Measurements from ENCODE around the gene CFAP43.
"Not testable (repeated sequence)": the region's sequence is repeated elsewhere in the genome, so short reads cannot be mapped to it uniquely, and the experiment has no call there.

The CFAP43 gene

DNA sequence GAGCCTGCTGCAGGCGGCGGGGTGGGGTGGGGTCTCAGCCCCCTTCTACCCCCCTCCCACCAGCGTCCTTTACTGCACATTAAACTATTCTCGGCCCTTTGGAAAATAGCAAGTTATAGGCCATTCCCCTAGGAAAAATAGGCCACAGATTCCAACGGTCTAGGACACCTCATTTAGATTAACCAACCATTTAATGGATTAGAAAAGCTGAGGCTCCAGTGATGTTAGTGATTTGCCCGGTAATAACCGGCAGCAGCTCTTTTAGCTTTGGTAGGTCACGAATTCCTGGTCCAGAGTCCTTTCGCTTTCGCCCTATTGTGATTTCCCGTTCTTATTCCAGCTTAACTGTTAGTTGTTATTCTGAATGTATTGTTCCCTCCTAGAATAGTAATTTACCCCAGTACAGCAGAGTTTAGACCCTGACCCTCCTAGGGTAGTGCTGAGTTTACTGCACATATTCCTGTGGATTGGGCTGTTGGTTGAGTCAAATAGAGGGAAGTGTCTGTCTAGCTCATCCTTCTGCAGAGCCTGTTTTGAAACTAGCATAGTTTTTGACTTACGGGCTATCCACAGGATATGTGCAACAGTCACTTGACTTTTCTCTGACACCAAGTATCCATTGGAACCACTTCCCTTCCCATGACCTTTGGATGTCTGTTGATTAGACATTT lies 23.3 kb upstream of the CFAP43 start:
- H3K4me1 ChIP-seq (ENCODE audit: control insufficient read depth, insufficient read depth, low read length, poor library complexity, severe bottlenecking) = peaks cover 42% of the 10 kb centered on the region
- H3K27ac ChIP-seq (ENCODE audit: low read depth, low read length, severe bottlenecking) = peak overlapping the region; percentile 48
- H3K4me3 ChIP-seq (ENCODE audit: extremely low read depth, insufficient read depth, low read length, poor library complexity, severe bottlenecking) = peak overlapping the region; percentile 86
- no peaks in the 10 kb centered on the region for H3K9me3 ChIP-seq (ENCODE audit: control insufficient read depth, low read length)
- H3K36me3 ChIP-seq (ENCODE audit: control insufficient read depth, insufficient read depth, low read length) = peaks cover 34% of the 10 kb centered on the region
- WGBS, 2 experiments (ENCODE audit: insufficient coverage in 2 of 2) = 0 to 7% methylated on average over 3 to 6 of the region's 12 CpGs

DNA sequence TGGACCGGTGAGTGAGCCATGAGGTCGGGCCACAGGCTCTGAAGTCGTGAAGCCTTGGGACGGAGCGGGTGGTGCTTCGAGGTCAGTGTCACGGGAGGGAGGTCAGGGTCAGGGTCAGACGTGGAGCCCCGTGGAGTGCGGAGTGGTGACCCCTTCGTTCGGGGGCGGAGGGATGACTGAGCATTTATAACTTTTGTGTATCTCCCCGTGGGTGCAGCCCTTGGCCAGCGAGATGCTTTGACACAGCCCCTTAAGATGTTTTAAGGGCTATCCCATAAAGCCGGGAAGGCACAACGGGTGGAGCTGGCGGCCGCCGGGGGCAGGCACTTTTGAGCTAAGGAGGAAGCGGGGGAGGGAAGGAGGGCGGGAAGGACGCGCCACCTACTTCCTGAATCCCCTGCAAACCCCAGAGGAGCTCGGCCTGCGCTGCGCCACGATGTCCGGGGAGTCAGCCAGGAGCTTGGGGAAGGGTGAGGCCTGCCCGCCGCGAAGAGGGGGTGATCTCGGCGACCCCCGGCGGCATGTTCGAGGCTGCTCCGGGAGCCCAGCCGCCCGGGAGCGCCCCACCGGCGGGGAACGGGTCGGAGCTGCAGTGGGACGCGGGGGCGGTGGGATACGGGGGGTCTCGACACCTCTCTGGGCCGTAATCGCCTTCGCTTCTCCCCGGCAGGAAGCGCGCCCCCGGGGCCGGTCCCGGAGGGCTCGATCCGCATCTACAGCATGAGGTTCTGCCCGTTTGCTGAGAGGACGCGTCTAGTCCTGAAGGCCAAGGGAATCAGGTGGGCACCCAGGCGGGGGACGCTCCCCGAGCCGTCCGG lies 22.5 kb upstream of the CFAP43 start, which contains the start of gene GSTO1:
Gene GSTO1, plus strand, starts transcription at position 400 of the 818 bp plus-strand sequence. Its CDS starts 37 bp downstream, at position 437.
- H3K36me3 ChIP-seq (ENCODE audit: control insufficient read depth, insufficient read depth, low read length) = peaks cover 32% of the 10 kb centered on the region
- H3K9me3 ChIP-seq (ENCODE audit: control insufficient read depth, low read length) = no peaks in the 10 kb centered on the region
- peaks cover 35% of the 10 kb centered on the region for H3K4me1 ChIP-seq (ENCODE audit: control insufficient read depth, insufficient read depth, low read length, poor library complexity, severe bottlenecking)
- H3K4me3 ChIP-seq (ENCODE audit: extremely low read depth, insufficient read depth, low read length, poor library complexity, severe bottlenecking) = peak within 1 kb of the TSS; percentile 86
- H3K27ac ChIP-seq (ENCODE audit: low read depth, low read length, severe bottlenecking) = peak within 1 kb of the TSS; percentile 48
- 1% methylated on average over 49 to 53 of the region's 69 CpGs for WGBS, 2 experiments (ENCODE audit: insufficient coverage in 2 of 2)

DNA sequence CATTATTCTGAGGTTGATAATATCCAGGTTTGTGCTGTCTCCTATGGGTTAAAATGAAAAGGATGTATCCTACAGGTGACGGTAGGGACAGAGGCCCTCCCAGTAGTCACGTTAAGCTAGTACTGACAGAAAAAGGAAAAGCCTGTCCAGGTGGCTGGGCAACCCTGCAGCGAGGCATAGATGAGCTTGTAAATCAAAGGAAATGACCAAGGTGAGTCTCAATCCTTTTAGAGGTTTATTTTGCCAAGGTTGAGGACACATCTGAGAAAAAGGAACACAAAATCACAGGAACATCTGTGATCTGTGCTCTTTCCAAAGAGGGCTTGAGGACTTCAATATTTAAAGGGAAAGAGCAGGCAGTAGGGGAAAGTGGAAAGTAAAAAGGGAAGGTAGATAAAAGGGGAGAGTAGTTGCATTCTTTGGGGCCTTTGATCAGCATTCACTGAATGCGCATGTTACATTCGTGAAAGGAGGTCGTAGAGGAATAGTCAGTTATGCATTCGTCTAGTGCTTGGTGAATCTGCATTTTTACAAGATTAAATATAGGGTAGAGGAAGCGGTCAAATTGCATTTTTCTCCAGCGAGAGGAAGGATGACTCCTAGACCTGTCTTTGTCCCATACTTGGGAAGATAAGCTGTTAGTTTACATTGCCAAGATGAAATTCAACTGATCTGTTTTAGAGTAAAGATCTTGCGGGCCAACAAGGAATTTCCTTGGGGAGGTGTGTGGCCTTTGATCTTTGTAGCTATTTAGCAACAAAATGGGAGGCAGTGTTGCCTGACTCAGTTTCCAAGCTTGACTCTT lies 21.6 kb upstream of the CFAP43 start:
- Histone ChIP-seq H3K4me1 (ENCODE audit: control insufficient read depth, insufficient read depth, low read length, poor library complexity, severe bottlenecking) (peaks cover 26% of the 10 kb centered on the region), H3K27ac (ENCODE audit: low read depth, low read length, severe bottlenecking) (peak overlapping the region; percentile 48), H3K9me3 (ENCODE audit: control insufficient read depth, low read length) (no peaks in the 10 kb centered on the region), H3K36me3 (ENCODE audit: control insufficient read depth, insufficient read depth, low read length) (peaks cover 23% of the 10 kb centered on the region), H3K4me3 (ENCODE audit: extremely low read depth, insufficient read depth, low read length, poor library complexity, severe bottlenecking) (peak overlapping the region; percentile 86)
- 13 to 23% methylated on average over 9 of the region's 10 CpGs for WGBS, 2 experiments (ENCODE audit: insufficient coverage in 2 of 2)

DNA sequence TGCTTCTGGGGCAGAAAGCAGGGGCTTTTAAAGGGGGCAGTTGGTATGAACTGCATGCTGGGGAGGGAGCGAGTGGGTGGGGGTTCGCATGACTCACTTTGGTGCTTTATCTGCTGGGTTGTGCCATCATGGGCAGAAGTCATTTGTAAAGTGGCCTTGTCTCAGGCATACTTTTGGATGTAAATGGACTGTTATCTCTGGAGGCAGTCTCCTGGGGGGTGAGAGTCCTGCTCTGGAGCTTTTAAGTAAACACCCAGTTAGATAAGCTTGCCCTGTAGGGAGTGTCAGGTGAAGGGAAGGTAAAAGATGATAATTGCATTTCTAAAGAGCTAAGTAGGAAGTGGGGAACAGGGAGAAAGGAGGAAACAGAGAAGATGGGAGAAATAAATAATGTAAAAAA lies 20.9 kb upstream of the CFAP43 start:
- 30% methylated on average over 2 of the region's 2 CpGs; no CpG with 5 or more reads in 1 of the 2 experiments for WGBS, 2 experiments (ENCODE audit: insufficient coverage in 2 of 2)
- no peaks in the 10 kb centered on the region for H3K9me3 ChIP-seq (ENCODE audit: control insufficient read depth, low read length)
- no peak overlapping the region for H3K27ac ChIP-seq (ENCODE audit: low read depth, low read length, severe bottlenecking)

DNA sequence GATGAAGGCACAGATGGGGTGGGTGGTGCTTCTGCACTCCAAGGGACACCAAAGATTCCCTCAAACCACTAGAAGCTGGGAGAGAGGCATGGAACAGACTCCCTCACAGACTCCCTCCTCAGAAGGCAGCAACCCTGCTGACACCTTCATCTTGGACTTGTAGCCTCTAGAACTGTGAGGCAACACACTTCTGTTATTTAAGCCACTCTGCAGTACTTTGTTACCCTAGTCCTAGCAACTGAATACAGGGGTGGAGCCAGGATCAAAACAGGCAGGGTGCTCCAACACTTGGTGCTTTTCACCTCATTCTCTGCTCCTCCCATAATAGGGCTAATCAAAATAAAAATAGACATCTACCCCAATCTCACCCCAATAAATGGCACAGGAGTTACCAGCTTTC lies 20.2 kb upstream of the CFAP43 start:
- Histone ChIP-seq H3K27ac (ENCODE audit: low read depth, low read length, severe bottlenecking) (no peak overlapping the region), H3K36me3 (ENCODE audit: control insufficient read depth, insufficient read depth, low read length) (peaks cover 10% of the 10 kb centered on the region), H3K4me3 (ENCODE audit: extremely low read depth, insufficient read depth, low read length, poor library complexity, severe bottlenecking) (no peak overlapping the region), H3K9me3 (ENCODE audit: control insufficient read depth, low read length) (no peaks in the 10 kb centered on the region), H3K4me1 (ENCODE audit: control insufficient read depth, insufficient read depth, low read length, poor library complexity, severe bottlenecking) (peaks cover 16% of the 10 kb centered on the region)

More for the DNA sequence above, 20.9 kb upstream of the CFAP43 start:
- H3K4me3 ChIP-seq (ENCODE audit: extremely low read depth, insufficient read depth, low read length, poor library complexity, severe bottlenecking) = no peak overlapping the region
- H3K4me1 ChIP-seq (ENCODE audit: control insufficient read depth, insufficient read depth, low read length, poor library complexity, severe bottlenecking) = peaks cover 19% of the 10 kb centered on the region
- H3K36me3 ChIP-seq (ENCODE audit: control insufficient read depth, insufficient read depth, low read length) = peaks cover 16% of the 10 kb centered on the region

DNA sequence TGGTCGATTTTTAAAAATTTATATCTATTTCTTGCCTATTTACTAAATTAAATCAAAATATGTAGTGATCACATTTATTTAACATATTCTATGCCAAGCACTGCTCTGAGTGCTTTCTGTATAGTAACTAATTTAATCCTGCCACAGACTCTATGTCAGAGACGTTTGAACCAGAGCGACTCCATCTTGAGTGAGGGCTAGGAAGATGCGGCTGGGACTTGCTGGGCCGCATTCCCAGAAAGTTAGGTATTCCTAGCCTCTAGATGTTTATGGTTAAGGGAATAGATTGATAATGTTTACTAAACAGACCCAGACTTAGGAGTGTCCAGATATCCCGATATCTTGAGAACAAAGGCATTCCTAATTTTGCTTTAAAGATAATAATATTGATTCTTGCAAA lies 19.3 kb upstream of the CFAP43 start:
- Histone ChIP-seq H3K4me3 (ENCODE audit: extremely low read depth, insufficient read depth, low read length, poor library complexity, severe bottlenecking) (no peak overlapping the region), H3K9me3 (ENCODE audit: control insufficient read depth, low read length) (peaks cover 4% of the 10 kb centered on the region), H3K36me3 (ENCODE audit: control insufficient read depth, insufficient read depth, low read length) (peaks cover under 1% of the 10 kb centered on the region), H3K27ac (ENCODE audit: low read depth, low read length, severe bottlenecking) (no peak overlapping the region), H3K4me1 (ENCODE audit: control insufficient read depth, insufficient read depth, low read length, poor library complexity, severe bottlenecking) (peaks cover 14% of the 10 kb centered on the region)
- 92% methylated on average over 4 of the region's 6 CpGs; no CpG with 5 or more reads in 1 of the 2 experiments for WGBS, 2 experiments (ENCODE audit: insufficient coverage in 2 of 2)

GRCh38 chr10:104250371-104250770 lies 18.2 kb upstream of the CFAP43 start:
- no peak overlapping the region for H3K4me3 ChIP-seq (ENCODE audit: extremely low read depth, insufficient read depth, low read length, poor library complexity, severe bottlenecking)
- peaks cover 11% of the 10 kb centered on the region for H3K4me1 ChIP-seq (ENCODE audit: control insufficient read depth, insufficient read depth, low read length, poor library complexity, severe bottlenecking)
- no peak overlapping the region for H3K27ac ChIP-seq (ENCODE audit: low read depth, low read length, severe bottlenecking)
- no peaks in the 10 kb centered on the region for H3K36me3 ChIP-seq (ENCODE audit: control insufficient read depth, insufficient read depth, low read length)
- 33 to 100% methylated on average over 1 of the region's 1 CpG for WGBS, 2 experiments (ENCODE audit: insufficient coverage in 2 of 2)
- peaks cover 4% of the 10 kb centered on the region for H3K9me3 ChIP-seq (ENCODE audit: control insufficient read depth, low read length)

GRCh38 chr10:104248931-104249330 lies 16.8 kb upstream of the CFAP43 start:
- peaks cover 11% of the 10 kb centered on the region for H3K4me1 ChIP-seq (ENCODE audit: control insufficient read depth, insufficient read depth, low read length, poor library complexity, severe bottlenecking)
- H3K4me3 ChIP-seq (ENCODE audit: extremely low read depth, insufficient read depth, low read length, poor library complexity, severe bottlenecking); H3K36me3 ChIP-seq (ENCODE audit: control insufficient read depth, insufficient read depth, low read length); H3K9me3 ChIP-seq (ENCODE audit: control insufficient read depth, low read length); H3K27ac ChIP-seq (ENCODE audit: low read depth, low read length, severe bottlenecking): not testable (repeated sequence)
- WGBS, 2 experiments (ENCODE audit: insufficient coverage in 2 of 2) = 90 to 92% methylated on average over 11 of the region's 11 CpGs

DNA sequence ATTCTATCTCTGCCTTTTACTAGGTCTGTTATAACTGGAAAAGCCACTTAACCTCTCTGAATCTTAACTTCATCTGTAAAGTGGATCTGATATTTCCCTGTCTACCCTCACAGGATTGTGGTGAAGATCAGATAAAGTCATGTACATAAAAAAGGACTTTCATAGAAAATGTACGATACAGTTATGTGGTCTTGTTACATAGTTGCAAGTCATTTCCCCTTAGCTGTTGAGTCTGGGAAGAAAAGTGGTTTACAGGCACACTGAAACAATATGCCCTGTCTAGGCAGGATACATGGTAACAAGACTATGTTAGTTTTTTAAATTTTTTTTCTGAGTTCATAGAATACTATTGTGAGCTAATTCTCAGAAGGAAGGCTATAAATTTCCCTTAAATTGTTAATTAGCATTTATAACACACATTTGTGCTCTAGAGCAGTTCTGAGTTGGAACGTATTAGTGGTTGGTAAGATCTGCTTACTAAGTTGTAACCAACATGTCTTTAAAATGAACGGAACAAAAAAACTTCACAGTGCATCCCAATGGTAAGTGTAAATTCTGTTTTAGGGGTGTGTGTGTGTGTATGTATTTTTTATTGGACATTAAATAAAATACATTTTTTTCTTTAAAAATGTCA lies 15.5 kb upstream of the CFAP43 start:
- peaks cover 4% of the 10 kb centered on the region for H3K9me3 ChIP-seq (ENCODE audit: control insufficient read depth, low read length)
- peaks cover under 1% of the 10 kb centered on the region for H3K4me1 ChIP-seq (ENCODE audit: control insufficient read depth, insufficient read depth, low read length, poor library complexity, severe bottlenecking)
- no peak overlapping the region for H3K4me3 ChIP-seq (ENCODE audit: extremely low read depth, insufficient read depth, low read length, poor library complexity, severe bottlenecking)
- no peaks in the 10 kb centered on the region for H3K36me3 ChIP-seq (ENCODE audit: control insufficient read depth, insufficient read depth, low read length)
- H3K27ac ChIP-seq (ENCODE audit: low read depth, low read length, severe bottlenecking) = no peak overlapping the region
- WGBS, 2 experiments (ENCODE audit: insufficient coverage in 2 of 2) = 80 to 100% methylated on average over 1 of the region's 3 CpGs

- 83 to 92% methylated on average over 1 of the region's 2 CpGs for WGBS, 2 experiments (ENCODE audit: insufficient coverage in 2 of 2)
- no peak overlapping the region for H3K27ac ChIP-seq (ENCODE audit: low read depth, low read length, severe bottlenecking)
These were observed 14.8 kb upstream of the CFAP43 start for GRCh38 chr10:104246976-104247375.

More at GRCh38 chr10:104246976-104247375, 14.8 kb upstream of the CFAP43 start:
- no peak overlapping the region for H3K4me3 ChIP-seq (ENCODE audit: extremely low read depth, insufficient read depth, low read length, poor library complexity, severe bottlenecking)
- no peaks in the 10 kb centered on the region for H3K4me1 ChIP-seq (ENCODE audit: control insufficient read depth, insufficient read depth, low read length, poor library complexity, severe bottlenecking)
- peaks cover 4% of the 10 kb centered on the region for H3K9me3 ChIP-seq (ENCODE audit: control insufficient read depth, low read length)
- no peaks in the 10 kb centered on the region for H3K36me3 ChIP-seq (ENCODE audit: control insufficient read depth, insufficient read depth, low read length)

All from mesodermal cell (in vitro differentiated cells).